Activated CD4-positive, alpha-beta T cell treated with anti-CD3 and anti-CD28 coated beads for 24 hours (primary cell): ENCODE data around the gene KCTD5.

Experiments
- DNase-seq, 2 donors: peaks; one replicate each; pipeline ENCODE4 v3.0.0-alpha.2; 2020; ENCODE audit warnings: low read depth in 2 of 2

KCTD5 gene

GRCh38 chr16:2752035-2752849, 69.9 kb downstream of the KCTD5 start, which contains the start of gene SRRM2:
Gene SRRM2 (plus strand): TSS chr16:2752638. CDS start chr16:2756365, 3,727 bp downstream.
- DNase-seq, result peak; percentile 89 to 92

GRCh38 chr16:2752850-2753732, 70.8 kb downstream of the KCTD5 start:
- peak; percentile 56 to 66 for DNase-seq

GRCh38 chr16:2753733-2754020, 71.4 kb downstream of the KCTD5 start:
- no peak for DNase-seq

- DNase-seq, result no peak
These were observed 72.8 kb downstream of the KCTD5 start for GRCh38 chr16:2755158-2755557.

- DNase-seq, result no peak
These were observed 74.1 kb downstream of the KCTD5 start for GRCh38 chr16:2756288-2757015.

- no peak for DNase-seq
These were observed 75.0 kb downstream of the KCTD5 start for GRCh38 chr16:2757344-2757743.
